Activated CD4-positive, alpha-beta T cell treated with anti-CD3 and anti-CD28 coated beads, Interleukin-2, amount 50 U/mL, for 48 hours (primary cell): Measurements from ENCODE around the gene ARGLU1.

Experiments
- DNase-seq, 2 experiments: peaks; one replicate each; pipeline ENCODE4 v3.0.0-alpha.2; 2020

The ARGLU1 gene

GRCh38 chr13:106586648-106587166 lies 18.8 kb upstream of the ARGLU1 start:
- no peak for DNase-seq

- DNase-seq: no peak
These were observed 13.3 kb upstream of the ARGLU1 start for GRCh38 chr13:106581225-106581624.

- DNase-seq: no peak
These were observed 8.0 kb upstream of the ARGLU1 start for GRCh38 chr13:106575896-106576295.

GRCh38 chr13:106573868-106574267 lies 5.9 kb upstream of the ARGLU1 start:
- DNase-seq: no peak

GRCh38 chr13:106573284-106573846 lies 5.4 kb upstream of the ARGLU1 start:
- no peak for DNase-seq

DNA sequence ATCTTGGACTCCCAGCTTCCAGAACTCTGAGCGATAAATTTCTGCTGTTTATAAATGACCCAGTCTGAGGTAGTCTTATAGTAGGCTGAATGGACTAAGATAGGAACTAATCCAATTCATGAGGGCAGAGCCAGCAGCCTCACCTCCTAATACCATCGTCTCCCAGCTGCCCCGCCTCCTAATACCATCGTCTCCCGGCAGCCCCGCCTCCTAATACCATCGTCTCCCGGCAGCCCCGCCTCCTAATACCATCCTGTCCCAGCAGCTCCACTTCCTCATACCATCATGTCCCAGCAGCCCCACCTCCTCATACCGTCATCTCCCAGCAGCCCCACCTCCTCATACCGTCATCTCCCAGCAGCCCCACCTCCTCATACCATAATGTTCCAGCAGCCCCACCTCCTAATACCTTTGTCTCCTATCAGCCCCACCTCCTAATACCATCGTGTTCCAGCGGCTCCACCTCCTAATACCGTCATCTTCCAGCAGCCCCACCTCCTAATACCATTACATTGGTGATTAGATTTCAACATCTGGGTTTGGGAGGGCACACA lies 2.4 kb upstream of the ARGLU1 start:
- peak; percentile 48 to 55 for DNase-seq

DNA sequence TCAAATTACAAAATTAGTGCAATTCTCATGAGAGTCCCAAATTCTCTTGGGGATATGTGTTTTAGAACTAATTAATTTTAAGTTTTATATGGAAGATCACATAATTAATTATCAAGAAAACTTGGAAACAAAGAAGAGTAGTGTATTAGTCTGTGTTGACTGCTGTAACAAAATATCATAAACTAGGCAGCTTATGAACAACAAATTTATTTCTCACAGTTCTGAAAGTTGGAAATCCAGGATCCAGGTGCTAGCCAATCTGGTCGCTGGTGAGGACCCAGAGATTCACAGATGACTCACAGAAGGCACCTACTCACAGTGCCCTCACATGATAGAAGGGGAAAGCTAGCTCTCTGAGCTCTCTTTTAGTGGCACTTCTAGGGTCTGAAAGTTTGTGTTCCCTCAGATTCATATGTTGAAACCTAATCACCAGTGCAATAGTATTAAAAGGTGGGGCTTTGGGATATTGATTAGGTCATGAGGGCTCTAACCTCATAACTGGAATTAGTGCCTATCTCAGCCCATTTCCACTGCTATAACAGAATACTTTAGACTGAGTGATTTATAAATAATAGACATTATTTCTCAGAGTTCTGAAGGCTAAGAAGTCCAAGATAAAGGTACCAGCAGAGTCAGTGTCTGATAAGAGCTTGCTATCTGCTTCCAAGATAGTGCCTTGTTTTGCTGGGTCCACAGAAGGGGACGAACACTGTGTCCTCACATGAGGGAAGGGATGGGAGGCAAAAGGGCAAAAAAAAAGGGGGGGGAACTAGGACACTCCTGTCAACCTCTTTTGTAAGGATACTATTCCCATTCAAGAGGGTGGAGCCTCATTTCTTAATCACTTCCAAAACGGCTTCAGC lies 1.5 kb upstream of the ARGLU1 start:
- no peak for DNase-seq

- DNase-seq: no peak
These were observed 514 bp upstream of the ARGLU1 start for GRCh38 chr13:106568299-106569003.

DNA sequence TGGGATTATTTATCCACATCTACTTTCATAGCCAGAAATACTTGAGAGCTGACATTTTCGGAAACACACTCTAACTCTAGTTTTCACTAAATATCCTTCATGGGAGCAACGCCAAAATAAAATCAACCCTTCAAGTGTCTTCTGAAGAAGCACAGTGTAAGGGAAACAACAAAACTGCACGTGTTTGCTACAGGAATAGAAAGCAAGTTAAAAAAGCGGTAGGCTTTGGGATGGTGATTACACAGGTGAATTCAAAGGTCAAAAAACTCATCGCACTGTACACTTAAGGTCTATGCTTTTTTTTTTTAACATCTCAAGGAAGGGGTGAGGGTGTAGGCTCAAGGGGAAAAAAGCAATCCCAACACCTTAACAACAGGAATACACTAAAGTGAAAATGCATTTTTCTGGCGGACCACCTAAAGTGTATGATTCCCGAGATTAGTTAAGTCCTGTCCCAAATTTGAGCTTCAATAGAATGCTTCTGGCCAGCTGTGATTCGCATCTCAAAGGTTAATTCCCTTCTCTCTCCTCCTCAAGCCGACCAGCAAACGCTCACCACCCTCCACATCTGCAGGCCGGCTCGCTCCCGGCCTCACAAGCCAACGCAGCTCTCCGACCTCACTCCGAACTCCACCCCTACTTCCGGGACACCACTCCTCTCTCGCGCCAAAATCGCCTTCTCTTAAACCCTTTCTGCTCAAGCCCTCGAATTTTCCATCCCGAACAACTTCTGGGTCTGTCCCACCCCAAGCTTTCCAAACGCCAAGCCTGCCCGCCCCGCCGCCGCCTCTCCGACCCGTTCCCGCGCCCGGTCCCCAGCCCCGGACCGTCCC lies 1.1 kb downstream of the ARGLU1 start:
- DNase-seq: peak; percentile 53 to 63

GRCh38 chr13:106565127-106565775 lies 2.7 kb downstream of the ARGLU1 start:
- no peak for DNase-seq

DNA sequence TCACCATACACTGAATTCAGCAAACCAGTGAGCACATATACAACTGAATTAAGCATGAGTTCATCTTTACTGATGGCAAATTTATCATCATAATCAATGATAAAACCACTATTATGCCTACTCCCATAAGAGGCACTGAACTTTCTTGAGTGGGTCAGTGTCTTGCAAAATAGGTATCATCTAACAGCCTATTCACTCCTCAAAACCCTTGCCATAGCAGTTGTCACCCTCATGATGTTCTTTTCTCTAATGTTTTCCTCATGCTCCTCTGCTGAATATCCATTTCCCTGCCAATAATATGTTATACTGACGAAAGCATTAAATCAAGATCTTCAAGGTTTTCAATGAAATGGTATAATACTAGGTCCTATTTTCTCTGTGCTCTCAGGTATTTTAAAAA lies 5.6 kb downstream of the ARGLU1 start:
- no peak for DNase-seq

DNA sequence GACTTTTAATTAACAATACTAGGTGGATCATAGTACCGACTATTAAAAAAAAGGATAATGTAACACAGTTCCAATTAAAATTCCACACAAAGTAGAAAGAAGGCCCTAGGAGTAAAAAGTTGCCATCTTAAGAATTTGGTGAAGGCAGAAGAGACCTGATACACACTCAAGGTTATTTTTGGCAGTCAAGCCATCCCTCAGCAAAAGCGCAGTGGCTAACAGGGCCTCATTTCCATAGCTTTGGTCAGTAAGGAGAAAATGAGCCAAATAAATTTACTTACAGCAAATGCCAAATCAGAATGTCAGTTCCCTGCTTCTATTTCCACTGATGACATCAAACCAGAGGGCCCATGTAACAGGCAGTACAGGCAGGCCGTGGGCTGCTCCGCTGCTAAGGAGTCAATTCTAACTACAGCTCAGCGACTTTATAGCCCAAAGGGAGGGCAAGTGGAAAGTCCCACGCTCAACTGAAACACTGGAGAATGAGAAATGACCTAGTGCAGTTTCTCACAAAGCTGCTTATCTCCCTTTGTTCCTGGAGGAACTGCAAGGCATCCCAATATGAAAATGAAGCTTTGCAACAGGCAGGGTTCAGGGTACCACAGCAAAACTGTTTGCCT lies 6.3 kb downstream of the ARGLU1 start:
- DNase-seq: peak; percentile 60 to 65

DNA sequence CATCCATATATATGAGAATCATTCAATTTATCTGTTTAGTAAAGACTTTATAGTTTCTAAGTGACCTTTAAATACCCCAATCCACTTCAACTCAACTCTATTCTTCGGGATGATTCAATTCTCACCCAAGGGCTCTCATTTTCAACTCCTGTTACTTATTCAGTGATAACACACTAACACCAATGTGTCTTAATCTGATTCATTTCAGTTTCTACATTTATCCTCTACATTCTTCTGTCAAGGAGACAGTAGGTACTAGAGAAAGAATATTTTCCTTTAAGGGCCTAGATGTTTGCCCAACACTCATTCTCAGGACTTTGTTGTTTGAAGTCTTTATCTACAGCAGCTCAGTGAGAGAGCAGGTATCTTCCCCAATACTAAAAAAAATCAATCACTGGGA lies 7.1 kb downstream of the ARGLU1 start:
- DNase-seq: no peak

DNA sequence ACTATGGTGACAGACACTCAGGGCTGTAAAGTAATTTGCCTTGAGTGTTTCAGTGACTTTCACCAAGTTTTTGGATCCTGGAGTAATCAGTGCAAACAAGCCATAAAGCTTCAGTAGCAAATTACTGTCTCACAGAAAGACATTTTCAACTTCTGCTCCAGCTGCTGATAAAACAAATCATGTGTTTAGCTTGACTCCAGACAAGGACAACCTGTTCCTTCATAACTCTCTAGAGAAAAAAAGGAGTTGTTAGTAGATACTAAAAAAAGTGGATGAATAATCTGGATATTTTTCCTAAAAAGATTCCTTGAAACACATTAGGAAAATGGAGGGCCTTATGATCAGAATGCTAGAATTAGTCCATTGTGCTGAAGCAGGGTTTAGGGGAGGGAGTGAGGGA lies 9.4 kb downstream of the ARGLU1 start:
- DNase-seq: no peak

DNA sequence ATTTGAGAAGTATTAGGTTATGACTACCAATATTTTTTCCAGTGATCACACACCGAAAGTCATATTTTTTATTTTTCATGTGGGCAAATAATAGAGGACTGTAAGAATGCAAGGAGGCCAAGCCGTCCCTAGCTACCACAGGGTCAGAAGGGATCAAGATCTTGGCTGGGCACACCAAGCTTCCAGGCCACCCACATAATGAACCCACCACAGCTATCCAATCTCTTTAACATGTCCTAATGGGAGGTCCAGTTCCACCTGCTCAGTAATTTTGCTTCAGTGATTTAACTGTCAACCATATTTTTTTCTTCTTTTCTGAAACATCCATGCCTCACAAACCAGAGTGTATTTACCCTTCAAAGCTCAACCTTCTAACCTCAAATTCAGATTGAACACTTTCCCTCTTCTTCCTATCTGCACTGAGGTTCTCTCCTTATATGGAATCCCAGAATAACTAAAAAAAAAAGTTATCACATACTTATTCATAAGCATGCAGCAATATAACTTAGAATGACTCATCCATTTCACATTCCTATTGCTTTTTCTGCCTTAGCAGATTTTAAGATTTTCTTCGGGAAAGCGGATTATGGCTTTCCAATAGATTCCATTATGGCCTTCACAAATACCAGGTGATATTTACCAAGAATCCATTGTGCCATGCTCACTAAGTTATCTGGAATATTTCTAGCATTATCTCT lies 12.2 kb downstream of the ARGLU1 start:
- no peak for DNase-seq

- no peak for DNase-seq
These were observed 16.2 kb downstream of the ARGLU1 start for GRCh38 chr13:106551751-106552150.

- no peak for DNase-seq
These were observed 16.6 kb downstream of the ARGLU1 start for GRCh38 chr13:106551350-106551749.

DNA sequence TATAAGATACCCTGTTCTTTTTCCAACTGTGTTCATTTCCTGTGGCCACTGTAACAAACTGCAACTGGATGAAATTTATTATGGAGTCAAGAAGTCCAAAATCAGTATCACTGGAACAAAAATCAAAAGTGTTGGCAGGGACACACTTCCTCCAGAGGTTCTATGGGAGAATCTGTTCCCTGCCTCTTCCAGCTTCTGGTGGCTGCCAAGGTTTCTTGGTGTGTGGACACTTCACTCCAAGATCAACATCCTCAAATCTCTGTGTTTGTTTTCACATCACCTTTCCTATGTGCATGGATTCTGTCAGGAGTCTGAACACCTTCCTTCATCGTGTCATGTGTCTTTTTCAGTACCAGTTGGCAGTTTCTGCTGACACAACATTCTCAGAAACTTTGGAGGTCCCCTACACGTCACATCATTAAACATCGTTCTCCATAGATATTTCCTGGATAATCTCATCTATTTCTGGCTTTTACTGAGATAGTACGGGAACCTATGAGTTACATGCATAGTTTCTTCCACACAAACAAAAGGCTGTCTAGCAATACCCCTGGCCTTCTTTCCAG lies 17.3 kb downstream of the ARGLU1 start:
- DNase-seq: no peak

DNA sequence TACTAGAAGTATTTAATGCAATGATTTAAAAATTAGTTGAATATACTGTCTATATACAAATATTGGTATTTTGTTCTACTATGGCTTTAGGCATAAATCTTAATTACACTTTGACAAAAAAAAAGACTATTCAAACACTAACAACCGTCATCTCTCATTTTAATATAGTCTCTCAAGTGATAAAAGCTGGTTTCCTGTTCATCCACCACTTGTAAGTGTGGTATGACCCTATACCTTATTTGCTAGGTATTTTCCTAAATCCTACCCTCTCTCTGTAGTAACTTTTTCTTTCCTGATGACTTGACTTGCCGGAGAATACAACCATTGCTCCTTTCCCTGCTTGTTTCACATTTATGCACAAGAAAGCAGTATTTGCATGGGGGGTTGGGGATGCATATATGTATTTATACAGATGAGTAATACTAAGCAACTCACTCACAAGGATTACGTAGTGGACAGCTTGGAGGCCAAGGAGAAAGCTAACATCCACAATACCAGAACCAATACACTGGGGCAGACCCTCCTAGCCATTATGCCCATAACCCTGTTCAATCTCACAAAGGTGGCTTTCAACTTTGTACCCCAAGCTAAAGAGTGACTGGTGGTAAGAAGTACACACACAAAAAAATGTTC lies 19.8 kb downstream of the ARGLU1 start:
- DNase-seq: no peak

- no peak for DNase-seq
These were observed 26.1 kb downstream of the ARGLU1 start for GRCh38 chr13:106541826-106542225.
